Activated B cell treated with CpG ODN at 0.5 μM for 24 hours (primary cell): ENCODE data around the gene CCBE1. TPM values are rescaled to one million over a fixed set of nuclear protein-coding genes. Genes with fewer than 3 reads are reported as not detected.

Experiments used
- ATAC-seq: fragments of 200-7000 bp; cut with Tn5 transposase; one replicate; pipeline ENCODE4 v1.10.0; 2021; ENCODE audit warnings: low read depth, mild to moderate bottlenecking, moderate library complexity
- CTCF ChIA-PET: fragments of 350-600 bp; sonication (Branson Sonifier 250); formaldehyde crosslinking; loops from one replicate; lab custom pipeline; 2021; ENCODE audit warnings: antibody characterized with exemption; lab: Charles Lee
- POLR2A ChIA-PET: fragments of 350-600 bp; sonication (Branson Sonifier 250); formaldehyde crosslinking; loops from one replicate; lab custom pipeline; 2021; ENCODE audit warnings: antibody characterized with exemption; lab: Charles Lee
- DNase-seq: peaks from one replicate; pipeline ENCODE4 v3.0.0; 2022
- H3K27ac Mint-ChIP-seq: one replicate; pipeline ENCODE4 v1.8.0; 2020; ENCODE audit warnings: mixed read lengths
- H3K27me3 Mint-ChIP-seq: one replicate; pipeline ENCODE4 v1.8.0; 2021; ENCODE audit warnings: mixed read lengths
- H3K36me3 Mint-ChIP-seq: one replicate; pipeline ENCODE4 v1.8.0; 2021; ENCODE audit warnings: low read depth, mixed read lengths
- H3K4me1 Mint-ChIP-seq: one replicate; pipeline ENCODE4 v1.8.0; 2021; ENCODE audit warnings: mixed read lengths
- H3K4me3 Mint-ChIP-seq: one replicate; pipeline ENCODE4 v1.8.0; 2020; ENCODE audit warnings: mild to moderate bottlenecking, mixed read lengths
- H3K9me3 Mint-ChIP-seq: one replicate; pipeline ENCODE4 v1.8.0; 2020; ENCODE audit warnings: mixed read lengths
- intact Hi-C: fragments of 100-400 bp; cut with micrococcal nuclease; formaldehyde crosslinking; loops from one replicate; pipeline ENCODE4 v1.15.1; 2024
- total RNA-seq: library from RNA; stranded (reverse); gene quantifications from 2 replicates; pipeline ENCODE4 v1.2.3, GENCODE V29; 2022
- TF ChIP-seq, protein P1 (sequence below): fragments of 200-600 bp; IDR thresholded peaks from one replicate; pipeline ENCODE4 v1.8.0; 2022; ENCODE audit warnings: antibody characterized with exemption, mild to moderate bottlenecking

CCBE1 gene
- total RNA-seq, 1 donor from 2014 or later, result 0.04 TPM

DNA sequence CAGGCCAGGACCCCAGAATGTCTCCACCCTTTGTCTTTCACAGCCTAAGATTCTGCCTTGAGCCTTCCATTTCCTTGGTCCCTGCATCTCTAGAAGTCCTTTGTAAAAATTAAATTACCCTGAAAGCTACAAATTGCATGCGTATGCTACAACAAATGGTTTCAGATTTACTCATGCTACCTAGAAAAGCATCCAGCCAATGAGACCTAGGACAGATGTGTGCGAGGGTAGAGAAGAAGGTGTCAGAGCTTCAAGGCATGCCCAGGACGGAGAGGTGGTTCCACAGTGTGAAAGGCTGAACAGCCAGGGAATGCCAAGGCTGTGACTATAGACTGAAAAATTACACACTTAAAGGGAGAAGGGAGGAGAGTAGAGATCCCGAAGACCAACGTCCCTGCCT is 40.2 kb downstream of the CCBE1 start:
- ChIA-PET POLR2A (no interaction called here), CTCF (no interaction called here)
- no peak overlapping the region for H3K4me3 Mint-ChIP-seq
- intact Hi-C loops, result no loop called here
- no peaks in the 10 kb centered on the region for H3K27me3 Mint-ChIP-seq
- ATAC-seq, result no peak
- TF ChIP-seq, protein P1, sequence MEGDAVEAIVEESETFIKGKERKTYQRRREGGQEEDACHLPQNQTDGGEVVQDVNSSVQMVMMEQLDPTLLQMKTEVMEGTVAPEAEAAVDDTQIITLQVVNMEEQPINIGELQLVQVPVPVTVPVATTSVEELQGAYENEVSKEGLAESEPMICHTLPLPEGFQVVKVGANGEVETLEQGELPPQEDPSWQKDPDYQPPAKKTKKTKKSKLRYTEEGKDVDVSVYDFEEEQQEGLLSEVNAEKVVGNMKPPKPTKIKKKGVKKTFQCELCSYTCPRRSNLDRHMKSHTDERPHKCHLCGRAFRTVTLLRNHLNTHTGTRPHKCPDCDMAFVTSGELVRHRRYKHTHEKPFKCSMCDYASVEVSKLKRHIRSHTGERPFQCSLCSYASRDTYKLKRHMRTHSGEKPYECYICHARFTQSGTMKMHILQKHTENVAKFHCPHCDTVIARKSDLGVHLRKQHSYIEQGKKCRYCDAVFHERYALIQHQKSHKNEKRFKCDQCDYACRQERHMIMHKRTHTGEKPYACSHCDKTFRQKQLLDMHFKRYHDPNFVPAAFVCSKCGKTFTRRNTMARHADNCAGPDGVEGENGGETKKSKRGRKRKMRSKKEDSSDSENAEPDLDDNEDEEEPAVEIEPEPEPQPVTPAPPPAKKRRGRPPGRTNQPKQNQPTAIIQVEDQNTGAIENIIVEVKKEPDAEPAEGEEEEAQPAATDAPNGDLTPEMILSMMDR, result no peak
- H3K36me3 Mint-ChIP-seq, result no peaks in the 10 kb centered on the region
- H3K9me3 Mint-ChIP-seq, result no peaks in the 10 kb centered on the region
- H3K27ac Mint-ChIP-seq, result no peak overlapping the region
- DNase-seq, result no peak
- no peaks in the 10 kb centered on the region for H3K4me1 Mint-ChIP-seq

DNA sequence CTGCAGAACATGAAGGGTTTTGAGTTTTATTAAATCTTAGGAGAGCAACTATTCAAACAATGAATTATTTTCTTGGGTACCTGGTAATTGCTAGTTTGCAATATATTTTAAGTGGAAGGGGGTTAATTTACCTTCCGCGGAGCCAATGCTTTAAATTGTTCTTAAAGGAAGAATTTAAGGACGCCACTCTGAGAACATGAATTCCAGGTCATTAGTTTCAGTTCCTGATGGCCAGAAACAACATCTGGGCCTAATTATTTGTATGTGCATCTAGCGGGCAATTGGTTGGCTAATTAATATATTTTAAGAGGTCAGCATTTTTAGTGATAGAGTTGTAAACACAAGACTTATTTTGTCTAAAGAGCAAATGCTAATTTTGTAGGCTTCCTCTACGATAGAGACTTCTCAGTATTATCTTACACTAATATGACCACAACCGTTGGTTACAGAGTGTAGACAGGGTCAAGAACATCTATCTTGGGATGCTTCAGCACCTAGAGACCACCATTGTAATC is 40.8 kb downstream of the CCBE1 start:
- ATAC-seq, result no peak
- DNase-seq, result no peak
- Mint-ChIP-seq H3K27me3 (no peaks in the 10 kb centered on the region), H3K4me3 (no peak overlapping the region), H3K27ac (no peak overlapping the region), H3K9me3 (no peaks in the 10 kb centered on the region), H3K4me1 (no peaks in the 10 kb centered on the region), H3K36me3 (no peaks in the 10 kb centered on the region)
- POLR2A ChIA-PET, result no interaction called here
- CTCF ChIA-PET, result no interaction called here
- intact Hi-C loops, result no loop called here
- TF ChIP-seq, protein P1, result no peak

DNA sequence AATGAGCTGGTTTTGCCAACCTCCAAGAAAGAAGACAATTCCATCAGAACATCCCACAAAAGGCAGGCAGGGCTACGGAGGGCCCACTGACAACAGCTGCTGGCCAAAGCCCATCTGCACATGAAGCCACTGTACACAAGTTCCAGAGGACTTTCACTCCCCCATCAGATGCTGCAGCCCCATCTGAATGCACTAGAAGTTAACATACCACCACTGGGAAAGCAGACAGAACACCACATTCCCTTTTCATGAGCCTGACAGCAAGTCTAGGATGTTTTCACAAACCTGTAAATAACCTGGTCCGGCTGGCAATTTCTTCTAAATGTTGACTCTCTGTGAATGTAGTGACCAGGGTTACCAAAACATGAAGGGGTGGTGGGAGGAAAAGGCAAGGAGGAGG is 41.5 kb downstream of the CCBE1 start:
- no peak for DNase-seq
- POLR2A ChIA-PET, result no interaction called here
- TF ChIP-seq, protein P1, result no peak
- CTCF ChIA-PET, result no interaction called here
- no peaks in the 10 kb centered on the region for H3K36me3 Mint-ChIP-seq
- no peak overlapping the region for H3K4me3 Mint-ChIP-seq
- peaks cover 4% of the 10 kb centered on the region for H3K27me3 Mint-ChIP-seq
- no peak for ATAC-seq
- H3K9me3 Mint-ChIP-seq, result no peaks in the 10 kb centered on the region
- intact Hi-C loops, result no loop called here
- no peak overlapping the region for H3K27ac Mint-ChIP-seq
- H3K4me1 Mint-ChIP-seq, result no peaks in the 10 kb centered on the region

DNA sequence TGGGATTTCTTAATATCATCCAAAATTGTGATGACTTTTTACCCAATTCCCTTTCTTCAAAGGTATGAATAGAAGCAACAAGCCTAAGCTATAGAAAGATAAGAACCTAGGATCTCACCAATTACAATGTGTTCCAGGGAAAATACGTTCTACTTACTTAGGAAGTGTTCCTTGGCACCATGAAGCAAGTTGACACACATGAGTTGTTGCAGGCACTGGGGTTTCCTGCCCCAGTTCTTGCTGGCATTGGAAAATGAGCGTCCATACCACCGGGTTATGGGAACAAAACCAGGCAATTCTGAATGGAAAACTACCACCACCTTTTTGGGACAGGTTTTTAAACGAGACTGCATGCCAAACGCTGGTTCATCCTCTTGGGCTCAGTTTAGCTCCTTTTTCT is 46.2 kb downstream of the CCBE1 start:
- ATAC-seq (no peak), DNase-seq (no peak)
- CTCF ChIA-PET, result no interaction called here
- Mint-ChIP-seq H3K9me3 (no peaks in the 10 kb centered on the region), H3K4me3 (no peak overlapping the region), H3K27ac (no peak overlapping the region), H3K36me3 (no peaks in the 10 kb centered on the region), H3K27me3 (peaks cover 9% of the 10 kb centered on the region), H3K4me1 (no peaks in the 10 kb centered on the region)
- TF ChIP-seq, protein P1, result no peak
- POLR2A ChIA-PET, result no interaction called here
- intact Hi-C loops, result no loop called here

DNA sequence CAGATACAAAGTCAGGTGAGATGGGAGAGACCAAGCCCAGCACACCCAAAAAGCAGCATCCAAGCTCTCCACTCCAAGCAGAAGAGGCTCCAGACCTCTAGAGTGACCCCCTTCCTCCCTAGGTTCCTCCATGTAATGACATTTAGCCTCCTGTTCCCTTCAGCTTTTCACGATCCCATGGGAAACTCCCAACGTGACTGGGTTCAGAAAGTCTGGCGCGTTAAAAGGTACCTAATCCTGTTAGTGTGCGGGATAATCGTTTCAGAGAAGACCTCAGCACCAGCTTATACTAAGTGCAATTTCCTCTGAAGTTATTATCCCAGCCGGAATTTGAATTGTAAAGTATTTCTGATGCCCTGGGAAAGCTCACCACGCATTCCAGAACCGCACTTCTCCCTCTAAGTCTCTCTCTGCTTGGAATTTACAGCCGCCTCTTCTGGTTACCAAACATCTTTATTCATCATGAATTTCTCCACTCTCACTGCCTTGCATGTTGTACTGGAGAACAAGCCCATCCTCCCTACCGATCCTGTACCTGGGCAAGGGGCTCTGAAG is 46.9 kb downstream of the CCBE1 start:
- CTCF ChIA-PET, result no interaction called here
- Mint-ChIP-seq H3K27ac (no peak overlapping the region), H3K36me3 (no peaks in the 10 kb centered on the region), H3K4me3 (no peak overlapping the region), H3K4me1 (no peaks in the 10 kb centered on the region), H3K27me3 (peaks cover 9% of the 10 kb centered on the region), H3K9me3 (no peaks in the 10 kb centered on the region)
- POLR2A ChIA-PET, result no interaction called here
- intact Hi-C loops, result no loop called here
- ATAC-seq, result no peak
- DNase-seq, result no peak
- TF ChIP-seq, protein P1, result no peak
